Gastrocnemius medialis (tissue), 4 donors: ENCODE measurements around the gene ZNF219. TPM values are rescaled to one million over a fixed set of nuclear protein-coding genes. Genes with fewer than 3 reads are reported as not detected.

Experiments
- ATAC-seq, 2 donors: fragments of 150-250 bp; one replicate each; pipeline ENCODE4 v1.9.1; 2016
- DNase-seq, 2 donors: peaks; one replicate each; pipeline ENCODE4 v3.0.0-alpha.2; 2019
- H3K27ac ChIP-seq, 4 donors: fragments of 200-600 bp; sonication (generic); 1 replicate in 1 of 4; 2 replicates in 3 of 4; pipeline ENCODE4 v1.5.1; 2016 to 2018; ENCODE audit warnings: mild to moderate bottlenecking in 2 of 4, moderate library complexity in 1 of 4
- H3K27me3 ChIP-seq, 3 donors: fragments of 200-600 bp; sonication (generic) in 2 of 3; 1 replicate in 1 of 3; 2 replicates in 2 of 3; pipeline versions ENCODE4 v1.5.1 to v1.6.0; 2016 to 2019; ENCODE audit warnings: mild to moderate bottlenecking in 1 of 3, moderate library complexity in 1 of 3
- H3K36me3 ChIP-seq, 2 donors: fragments of 200-600 bp; sonication (generic) in 1 of 2; one replicate each; pipeline ENCODE4 v1.5.1; 2017 to 2018
- H3K4me1 ChIP-seq, 2 donors: fragments of 200-600 bp; sonication (generic) in 1 of 2; one replicate each; pipeline ENCODE4 v1.5.1; 2016 to 2017; ENCODE audit warnings: mild to moderate bottlenecking in 2 of 2
- H3K4me3 ChIP-seq, 4 donors: fragments of 200-600 bp; sonication (generic) in 3 of 4; 1 replicate in 1 of 4; 2 replicates in 3 of 4; pipeline ENCODE4 v1.5.1; 2016 to 2019; ENCODE audit warnings: mild to moderate bottlenecking in 2 of 4
- H3K9me3 ChIP-seq, 3 donors: fragments of 200-600 bp; sonication (generic) in 2 of 3; 1 replicate in 1 of 3; 2 replicates in 2 of 3; pipeline ENCODE4 v1.5.1; 2016 to 2019
- POLR2A ChIP-seq, 2 donors: fragments of 450-650 bp; IDR thresholded peaks; one replicate each; pipeline ENCODE4 v1.6.1; 2017; ENCODE audit warnings: antibody characterized with exemption in 2 of 2, mild to moderate bottlenecking in 2 of 2, moderate library complexity in 2 of 2
- in situ Hi-C, 4 donors: fragments of 200-750 bp; cut with MboI; loops; one replicate each; pipeline versions ENCODE4 v1.15.0 to v1.8.0; 2017; ENCODE audit warnings: low sequenced_read_pairs in 4 of 4
- intact Hi-C: fragments of 100-400 bp; cut with DNase I; formaldehyde crosslinking; loops from one replicate; pipeline ENCODE4 v1.15.1; 2023; ENCODE audit warnings: low total_unique reads
- total RNA-seq, 4 donors: library from RNA; depleted of rRNA; stranded (reverse); fragments of >200 nt; gene quantifications; one replicate each; pipeline versions ENCODE4 v1.1.0 to v1.2.3, GENCODE V29; 2016
- TF ChIP-seq, protein P1 (sequence below), 5 experiments: fragments of 450-650 bp in 3 of 5; fragments of 200-600 bp in 2 of 5; sonication (generic) in 2 of 5; IDR thresholded peaks in 4 of 5; conservative IDR thresholded peaks in 1 of 5; 1 replicate in 4 of 5; 2 replicates in 1 of 5; pipeline ENCODE4 v1.5.1; 2016 to 2019; ENCODE audit warnings: antibody characterized with exemption in 5 of 5, mild to moderate bottlenecking in 3 of 5, moderate library complexity in 3 of 5

The ZNF219 gene
- total RNA-seq, 4 donors from 2014 or later: 25.9 to 48.9 (median 43.9) TPM

DNA sequence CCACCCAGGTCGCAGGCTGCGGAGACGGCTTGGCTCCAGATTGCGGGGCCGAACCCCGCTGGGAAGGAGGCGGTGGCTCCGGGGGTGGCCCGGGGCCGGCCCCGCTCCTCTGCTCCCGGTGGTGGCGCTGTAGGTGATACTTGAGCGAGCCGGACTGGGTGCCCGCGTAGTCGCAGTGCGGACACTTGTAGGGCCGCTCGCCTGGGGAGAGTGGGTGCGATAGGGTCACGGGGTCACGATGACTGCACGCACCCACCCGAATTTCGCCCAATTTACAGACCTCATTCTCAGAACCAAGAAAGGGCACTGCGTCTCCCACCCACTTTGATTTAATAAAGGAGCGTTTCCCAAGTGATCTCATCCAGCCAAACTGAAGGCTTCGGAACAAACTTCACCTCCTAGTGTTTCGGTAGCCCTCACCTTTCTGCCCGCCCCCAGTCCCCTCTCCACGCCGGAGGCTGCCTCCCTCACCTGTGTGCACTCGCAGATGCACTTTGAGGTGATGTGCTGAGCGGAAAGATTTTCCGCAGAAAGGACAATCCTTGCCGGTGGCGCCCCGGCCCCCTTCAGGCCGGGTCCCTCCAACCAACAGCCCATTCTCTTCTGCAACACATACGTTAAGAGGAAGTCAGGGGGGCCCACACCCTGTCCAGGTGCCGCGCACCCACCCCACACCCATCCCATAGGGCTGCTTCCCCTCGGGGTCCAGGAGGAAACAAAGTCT, 7.4 kb downstream of the ZNF219 start:
- no peak for DNase-seq
- in situ Hi-C loops: loop anchor here in 2 of 4 donors (10.0 kb wide), 1 partner anchor 76 kb away; no protein-coding TSS in a partner anchor
- H3K27ac ChIP-seq: no peak overlapping the region
- no peak for ATAC-seq
- intact Hi-C loops: no loop called here
- H3K27me3 ChIP-seq: no peaks in the 10 kb centered on the region
- H3K4me1 ChIP-seq: peaks cover 0 to under 1% of the 10 kb centered on the region in 2 donors
- peaks cover 0 to 39% of the 10 kb centered on the region in 2 donors for H3K36me3 ChIP-seq
- no peaks in the 10 kb centered on the region for H3K9me3 ChIP-seq
- TF ChIP-seq, protein P1, sequence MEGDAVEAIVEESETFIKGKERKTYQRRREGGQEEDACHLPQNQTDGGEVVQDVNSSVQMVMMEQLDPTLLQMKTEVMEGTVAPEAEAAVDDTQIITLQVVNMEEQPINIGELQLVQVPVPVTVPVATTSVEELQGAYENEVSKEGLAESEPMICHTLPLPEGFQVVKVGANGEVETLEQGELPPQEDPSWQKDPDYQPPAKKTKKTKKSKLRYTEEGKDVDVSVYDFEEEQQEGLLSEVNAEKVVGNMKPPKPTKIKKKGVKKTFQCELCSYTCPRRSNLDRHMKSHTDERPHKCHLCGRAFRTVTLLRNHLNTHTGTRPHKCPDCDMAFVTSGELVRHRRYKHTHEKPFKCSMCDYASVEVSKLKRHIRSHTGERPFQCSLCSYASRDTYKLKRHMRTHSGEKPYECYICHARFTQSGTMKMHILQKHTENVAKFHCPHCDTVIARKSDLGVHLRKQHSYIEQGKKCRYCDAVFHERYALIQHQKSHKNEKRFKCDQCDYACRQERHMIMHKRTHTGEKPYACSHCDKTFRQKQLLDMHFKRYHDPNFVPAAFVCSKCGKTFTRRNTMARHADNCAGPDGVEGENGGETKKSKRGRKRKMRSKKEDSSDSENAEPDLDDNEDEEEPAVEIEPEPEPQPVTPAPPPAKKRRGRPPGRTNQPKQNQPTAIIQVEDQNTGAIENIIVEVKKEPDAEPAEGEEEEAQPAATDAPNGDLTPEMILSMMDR (IDR thresholded peaks at IDR 0.05 in 4 of 5, conservative IDR thresholded peaks at IDR 0.05 in 1 of 5): no peak
- TF ChIP-seq POLR2A (IDR thresholded peaks at IDR 0.05): no peak
- H3K4me3 ChIP-seq: no peak overlapping the region

DNA sequence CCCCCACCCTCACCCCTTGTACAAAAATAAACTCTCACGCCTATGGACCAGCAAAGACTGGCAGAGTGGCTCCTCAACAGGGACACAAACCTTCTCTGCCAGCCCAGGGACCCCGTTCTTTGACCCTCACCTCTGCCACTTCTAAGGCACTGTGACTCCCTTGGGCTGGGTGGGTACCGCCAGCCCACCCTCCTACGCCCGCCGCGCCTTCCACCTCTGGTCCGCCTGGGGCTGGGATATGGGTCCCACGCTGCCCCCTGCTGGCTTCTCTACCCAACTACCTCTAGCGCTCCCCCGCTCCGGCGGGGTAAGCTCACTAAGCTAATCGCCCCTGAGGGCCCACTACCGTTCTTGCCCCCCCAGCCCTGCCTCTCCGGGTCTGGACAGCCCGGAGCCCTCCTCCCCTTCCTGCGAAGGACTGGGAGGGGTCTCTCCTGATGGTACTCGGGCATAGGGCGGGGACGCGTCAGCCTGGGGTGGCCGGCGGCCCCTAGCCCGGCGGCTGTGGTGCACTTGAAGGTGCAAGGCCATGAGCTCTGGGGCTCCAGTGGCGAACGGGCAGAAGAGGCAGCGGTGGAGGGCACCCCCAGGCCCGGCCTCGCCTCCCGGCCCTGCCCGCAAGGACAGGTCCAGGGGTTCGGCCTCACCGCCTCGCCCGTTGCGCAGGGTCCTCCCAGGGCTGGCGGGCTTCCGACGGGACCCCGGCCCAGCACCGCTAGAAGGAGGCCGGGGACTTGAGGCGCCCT, 8.1 kb downstream of the ZNF219 start:
- no peaks in the 10 kb centered on the region for H3K27me3 ChIP-seq
- no peak overlapping the region for H3K4me3 ChIP-seq
- intact Hi-C loops (no loop called here), in situ Hi-C loops (loop anchor here in 2 of 4 donors (10.0 kb wide), 1 partner anchor 76 kb away; no protein-coding TSS in a partner anchor)
- ATAC-seq (no peak), DNase-seq (no peak)
- no peaks in the 10 kb centered on the region for H3K9me3 ChIP-seq
- TF ChIP-seq, protein P1 (IDR thresholded peaks at IDR 0.05 in 4 of 5, conservative IDR thresholded peaks at IDR 0.05 in 1 of 5): peak; percentile 11 to 57 (median 48)
- TF ChIP-seq POLR2A (IDR thresholded peaks at IDR 0.05): no peak
- H3K27ac ChIP-seq: no peak overlapping the region
- no peaks in the 10 kb centered on the region for H3K4me1 ChIP-seq
- peaks cover 0 to 44% of the 10 kb centered on the region in 2 donors for H3K36me3 ChIP-seq

DNA sequence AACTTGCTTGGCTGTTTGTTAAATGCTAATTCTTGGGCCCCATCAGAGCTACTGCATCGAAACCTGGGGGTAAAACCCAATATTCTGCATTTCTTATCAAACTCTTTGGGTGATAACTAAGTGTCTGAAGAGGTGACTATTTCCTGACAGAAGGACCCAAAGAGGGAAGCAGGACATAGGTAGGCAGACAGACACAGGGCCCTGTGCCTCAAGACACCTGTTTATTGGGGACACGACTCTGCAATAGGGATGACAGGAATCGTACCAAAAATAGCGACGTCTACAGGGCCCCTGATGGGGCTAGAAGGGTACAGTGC, 8.6 kb downstream of the ZNF219 start:
- no peak for DNase-seq
- Histone ChIP-seq H3K27ac (no peak overlapping the region), H3K27me3 (no peaks in the 10 kb centered on the region), H3K36me3 (peaks cover 0 to 50% of the 10 kb centered on the region in 2 donors), H3K4me3 (no peak overlapping the region), H3K4me1 (no peaks in the 10 kb centered on the region), H3K9me3 (no peaks in the 10 kb centered on the region)
- in situ Hi-C loops: loop anchor here in 2 of 4 donors (10.0 kb wide), 1 partner anchor 75 kb away; no protein-coding TSS in a partner anchor
- TF ChIP-seq, protein P1 (IDR thresholded peaks at IDR 0.05 in 4 of 5, conservative IDR thresholded peaks at IDR 0.05 in 1 of 5): no peak
- TF ChIP-seq POLR2A (IDR thresholded peaks at IDR 0.05): no peak
- intact Hi-C loops: no loop called here
- ATAC-seq: no peak

DNA sequence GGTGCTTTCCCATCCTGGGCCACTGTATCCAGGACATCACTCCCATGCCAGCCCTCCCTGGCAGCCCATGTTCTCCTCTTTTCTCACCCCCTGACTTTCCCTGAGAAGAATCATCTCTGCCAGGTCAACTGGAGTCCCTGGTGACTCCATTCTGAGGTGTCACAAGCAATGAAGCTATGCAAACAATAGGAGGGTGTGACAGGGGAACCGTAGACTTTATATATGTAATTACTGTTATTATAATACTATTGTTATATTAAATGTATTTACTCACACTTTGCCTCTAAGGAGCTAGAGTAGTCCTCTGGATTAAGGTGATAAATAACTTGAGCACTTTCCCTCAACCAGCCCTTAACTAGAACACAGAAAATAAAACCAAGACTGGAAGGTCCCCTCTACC, 9.2 kb downstream of the ZNF219 start:
- Histone ChIP-seq H3K36me3 (peaks cover 0 to 55% of the 10 kb centered on the region in 2 donors), H3K4me1 (no peaks in the 10 kb centered on the region), H3K27me3 (no peaks in the 10 kb centered on the region), H3K4me3 (no peak overlapping the region), H3K27ac (no peak overlapping the region), H3K9me3 (no peaks in the 10 kb centered on the region)
- intact Hi-C loops (no loop called here), in situ Hi-C loops (no loop called here)
- no peak for ATAC-seq
- no peak for DNase-seq
- no peak for TF ChIP-seq POLR2A (IDR thresholded peaks at IDR 0.05)
- TF ChIP-seq, protein P1 (IDR thresholded peaks at IDR 0.05 in 4 of 5, conservative IDR thresholded peaks at IDR 0.05 in 1 of 5): no peak
